ENCODE results near the gene BCAT1.

BCAT1 gene

DNA sequence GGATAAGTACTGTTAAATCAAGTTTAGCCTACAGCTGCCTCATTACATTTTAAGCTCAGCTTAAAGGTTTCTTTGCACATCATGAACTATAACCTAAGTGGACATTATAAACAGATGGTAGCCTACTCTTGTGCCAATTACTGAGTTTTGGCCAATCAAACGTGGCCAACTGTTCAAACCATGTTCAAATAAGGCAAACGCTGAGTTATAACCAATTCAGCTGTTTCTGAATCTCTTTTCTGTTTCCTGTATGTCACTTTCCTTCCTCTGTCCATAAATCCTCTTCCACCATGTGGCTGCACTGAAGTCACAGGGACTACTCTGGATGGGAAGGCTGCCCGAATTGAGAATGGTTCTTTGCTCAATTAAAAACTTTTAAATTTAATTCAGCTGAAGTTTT lies 98.4 kb downstream of the BCAT1 start:
- Histone ChIP-seq H3K36me3 (ENCODE audit: control insufficient read depth, insufficient read depth, low read length) (no peaks in the 10 kb centered on the region), H3K27ac (ENCODE audit: insufficient read depth, low read length, poor library complexity, severe bottlenecking) (no peak overlapping the region), H3K4me1 (ENCODE audit: control insufficient read depth, insufficient read depth, low read length, poor library complexity, severe bottlenecking) (no peaks in the 10 kb centered on the region), H3K4me3 (ENCODE audit: insufficient read depth, low read depth, low read length, poor library complexity, severe bottlenecking) (no peak overlapping the region), H3K27me3 (replicated peaks; ENCODE audit: control insufficient read depth, insufficient read depth, low read length, poor library complexity, severe bottlenecking) (peaks cover 3% of the 10 kb centered on the region), H3K9me3 (ENCODE audit: control insufficient read depth, low read length) (no peaks in the 10 kb centered on the region)
- no peak for DNase-seq

- Histone ChIP-seq H3K27ac (ENCODE audit: insufficient read depth, low read length, poor library complexity, severe bottlenecking) (no peak overlapping the region), H3K36me3 (ENCODE audit: control insufficient read depth, insufficient read depth, low read length) (no peaks in the 10 kb centered on the region), H3K9me3 (ENCODE audit: control insufficient read depth, low read length) (no peaks in the 10 kb centered on the region), H3K27me3 (replicated peaks; ENCODE audit: control insufficient read depth, insufficient read depth, low read length, poor library complexity, severe bottlenecking) (peaks cover 3% of the 10 kb centered on the region), H3K4me1 (ENCODE audit: control insufficient read depth, insufficient read depth, low read length, poor library complexity, severe bottlenecking) (no peaks in the 10 kb centered on the region), H3K4me3 (ENCODE audit: insufficient read depth, low read depth, low read length, poor library complexity, severe bottlenecking) (no peak overlapping the region)
- no peak for DNase-seq
Measured at GRCh38 chr12:24848941-24849477, 99.9 kb downstream of the BCAT1 start.

DNA sequence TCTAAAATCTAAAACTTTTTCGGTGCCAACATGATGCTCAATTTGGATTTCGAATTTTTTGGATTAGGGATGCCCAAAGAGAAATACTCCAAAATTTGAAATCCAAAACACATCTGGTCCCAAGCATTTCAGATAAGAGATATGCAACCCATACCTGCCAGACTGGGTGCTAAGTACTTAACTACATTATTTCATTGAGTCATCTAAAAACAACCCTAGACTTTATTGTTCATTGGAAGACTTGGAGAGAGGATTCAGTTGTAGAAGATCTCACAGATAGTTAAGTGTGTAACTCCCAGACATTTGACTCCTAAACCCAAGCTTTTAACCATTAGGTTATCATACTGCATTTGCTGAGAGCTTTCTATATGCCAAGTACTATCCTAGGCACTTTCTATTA lies 102.2 kb downstream of the BCAT1 start:
- Histone ChIP-seq H3K9me3 (ENCODE audit: control insufficient read depth, low read length) (no peaks in the 10 kb centered on the region), H3K4me3 (ENCODE audit: insufficient read depth, low read depth, low read length, poor library complexity, severe bottlenecking) (no peak overlapping the region), H3K27me3 (replicated peaks; ENCODE audit: control insufficient read depth, insufficient read depth, low read length, poor library complexity, severe bottlenecking) (peaks cover 3% of the 10 kb centered on the region), H3K4me1 (ENCODE audit: control insufficient read depth, insufficient read depth, low read length, poor library complexity, severe bottlenecking) (no peaks in the 10 kb centered on the region), H3K27ac (ENCODE audit: insufficient read depth, low read length, poor library complexity, severe bottlenecking) (no peak overlapping the region), H3K36me3 (ENCODE audit: control insufficient read depth, insufficient read depth, low read length) (no peaks in the 10 kb centered on the region)
- no peak for DNase-seq

DNA sequence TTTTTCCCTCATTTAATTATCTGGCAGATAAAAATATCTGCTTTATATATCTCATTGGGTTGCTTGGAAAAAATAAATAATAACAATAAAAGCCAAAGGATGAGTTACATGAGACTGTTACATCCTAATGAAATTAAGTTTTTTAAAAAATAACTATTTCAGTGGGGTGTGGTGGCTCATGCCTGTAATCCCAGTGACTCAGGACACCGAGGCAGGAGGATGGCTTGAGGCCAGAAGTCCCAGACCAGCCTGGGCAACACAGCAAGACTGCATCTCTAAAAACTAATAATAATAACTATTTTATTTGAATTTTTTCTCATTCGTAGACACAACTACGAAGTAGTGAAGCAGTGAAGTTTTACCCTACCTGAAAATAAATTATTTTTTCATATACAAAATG lies 103.3 kb downstream of the BCAT1 start:
- no peaks in the 10 kb centered on the region for H3K4me1 ChIP-seq (ENCODE audit: control insufficient read depth, insufficient read depth, low read length, poor library complexity, severe bottlenecking)
- H3K27me3 ChIP-seq (replicated peaks; ENCODE audit: control insufficient read depth, insufficient read depth, low read length, poor library complexity, severe bottlenecking), result peaks cover 3% of the 10 kb centered on the region
- no peak for DNase-seq
- H3K9me3 ChIP-seq (ENCODE audit: control insufficient read depth, low read length), result no peaks in the 10 kb centered on the region
- no peaks in the 10 kb centered on the region for H3K36me3 ChIP-seq (ENCODE audit: control insufficient read depth, insufficient read depth, low read length)
- no peak overlapping the region for H3K4me3 ChIP-seq (ENCODE audit: insufficient read depth, low read depth, low read length, poor library complexity, severe bottlenecking)
- no peak overlapping the region for H3K27ac ChIP-seq (ENCODE audit: insufficient read depth, low read length, poor library complexity, severe bottlenecking)

GRCh38 chr12:24840046-24840800 lies 108.7 kb downstream of the BCAT1 start:
- Histone ChIP-seq H3K36me3 (ENCODE audit: control insufficient read depth, insufficient read depth, low read length) (no peaks in the 10 kb centered on the region), H3K27me3 (replicated peaks; ENCODE audit: control insufficient read depth, insufficient read depth, low read length, poor library complexity, severe bottlenecking) (no peaks in the 10 kb centered on the region), H3K4me3 (ENCODE audit: insufficient read depth, low read depth, low read length, poor library complexity, severe bottlenecking) (no peak overlapping the region), H3K9me3 (ENCODE audit: control insufficient read depth, low read length) (no peaks in the 10 kb centered on the region), H3K4me1 (ENCODE audit: control insufficient read depth, insufficient read depth, low read length, poor library complexity, severe bottlenecking) (no peaks in the 10 kb centered on the region), H3K27ac (ENCODE audit: insufficient read depth, low read length, poor library complexity, severe bottlenecking) (no peak overlapping the region)
- DNase-seq, result no peak

- H3K36me3 ChIP-seq (ENCODE audit: control insufficient read depth, insufficient read depth, low read length), result no peaks in the 10 kb centered on the region
- no peaks in the 10 kb centered on the region for H3K4me1 ChIP-seq (ENCODE audit: control insufficient read depth, insufficient read depth, low read length, poor library complexity, severe bottlenecking)
- H3K4me3 ChIP-seq (ENCODE audit: insufficient read depth, low read depth, low read length, poor library complexity, severe bottlenecking), result no peak overlapping the region
- DNase-seq, result no peak
- no peaks in the 10 kb centered on the region for H3K27me3 ChIP-seq (replicated peaks; ENCODE audit: control insufficient read depth, insufficient read depth, low read length, poor library complexity, severe bottlenecking)
- no peaks in the 10 kb centered on the region for H3K9me3 ChIP-seq (ENCODE audit: control insufficient read depth, low read length)
- no peak overlapping the region for H3K27ac ChIP-seq (ENCODE audit: insufficient read depth, low read length, poor library complexity, severe bottlenecking)
Measured at GRCh38 chr12:24839268-24839791, 109.6 kb downstream of the BCAT1 start.

DNA sequence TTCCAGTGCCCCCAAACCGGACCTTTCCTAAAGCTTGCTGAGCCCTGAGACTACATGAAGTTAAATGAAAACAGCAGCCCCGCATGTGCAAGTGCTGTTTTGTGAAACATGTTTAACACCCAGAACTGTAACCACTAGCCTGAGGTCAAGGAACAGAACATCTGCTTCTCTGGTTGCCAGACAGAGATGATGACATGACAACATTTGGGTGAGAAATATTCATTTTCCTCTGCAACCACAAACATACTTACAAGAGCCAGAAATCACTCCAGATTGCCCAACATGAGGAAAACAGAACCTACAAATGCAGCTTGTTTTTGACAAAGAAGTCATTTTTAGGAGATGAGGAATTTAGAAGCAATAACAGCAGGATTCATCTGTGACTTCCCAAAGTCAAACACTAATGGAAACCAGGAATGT lies 110.4 kb downstream of the BCAT1 start:
- no peaks in the 10 kb centered on the region for H3K4me1 ChIP-seq (ENCODE audit: control insufficient read depth, insufficient read depth, low read length, poor library complexity, severe bottlenecking)
- H3K4me3 ChIP-seq (ENCODE audit: insufficient read depth, low read depth, low read length, poor library complexity, severe bottlenecking), result no peak overlapping the region
- H3K27me3 ChIP-seq (replicated peaks; ENCODE audit: control insufficient read depth, insufficient read depth, low read length, poor library complexity, severe bottlenecking), result no peaks in the 10 kb centered on the region
- H3K9me3 ChIP-seq (ENCODE audit: control insufficient read depth, low read length), result no peaks in the 10 kb centered on the region
- no peak overlapping the region for H3K27ac ChIP-seq (ENCODE audit: insufficient read depth, low read length, poor library complexity, severe bottlenecking)
- no peaks in the 10 kb centered on the region for H3K36me3 ChIP-seq (ENCODE audit: control insufficient read depth, insufficient read depth, low read length)
- DNase-seq, result no peak

GRCh38 chr12:24835377-24835776 lies 113.5 kb downstream of the BCAT1 start:
- H3K4me1 ChIP-seq (ENCODE audit: control insufficient read depth, insufficient read depth, low read length, poor library complexity, severe bottlenecking), result no peaks in the 10 kb centered on the region
- no peak overlapping the region for H3K27ac ChIP-seq (ENCODE audit: insufficient read depth, low read length, poor library complexity, severe bottlenecking)
- H3K9me3 ChIP-seq (ENCODE audit: control insufficient read depth, low read length), result no peaks in the 10 kb centered on the region
- DNase-seq, result no peak
- H3K27me3 ChIP-seq (replicated peaks; ENCODE audit: control insufficient read depth, insufficient read depth, low read length, poor library complexity, severe bottlenecking), result no peaks in the 10 kb centered on the region
- no peaks in the 10 kb centered on the region for H3K36me3 ChIP-seq (ENCODE audit: control insufficient read depth, insufficient read depth, low read length)
- no peak overlapping the region for H3K4me3 ChIP-seq (ENCODE audit: insufficient read depth, low read depth, low read length, poor library complexity, severe bottlenecking)

DNA sequence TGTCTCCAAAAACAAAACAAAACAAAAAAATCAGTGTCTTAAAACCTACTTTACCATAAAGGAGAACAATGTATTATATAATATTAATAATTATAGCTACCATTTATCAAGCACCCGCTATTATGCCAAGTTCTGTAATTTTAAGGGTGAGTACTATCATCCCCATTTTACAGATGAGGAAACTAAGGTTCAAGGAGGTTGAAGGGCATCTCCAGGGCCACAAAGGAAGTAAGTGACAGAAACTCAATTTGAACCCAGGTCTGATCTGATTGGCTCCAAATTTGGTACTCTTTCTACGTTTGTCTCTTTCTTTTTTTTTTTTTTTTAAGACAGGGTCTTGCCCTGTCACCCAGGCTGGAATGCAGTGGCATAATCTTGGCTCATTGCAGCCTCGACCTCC lies 115.4 kb downstream of the BCAT1 start:
- no peak overlapping the region for H3K4me3 ChIP-seq (ENCODE audit: insufficient read depth, low read depth, low read length, poor library complexity, severe bottlenecking)
- H3K9me3 ChIP-seq (ENCODE audit: control insufficient read depth, low read length), result no peaks in the 10 kb centered on the region
- no peaks in the 10 kb centered on the region for H3K36me3 ChIP-seq (ENCODE audit: control insufficient read depth, insufficient read depth, low read length)
- no peak for DNase-seq
- H3K4me1 ChIP-seq (ENCODE audit: control insufficient read depth, insufficient read depth, low read length, poor library complexity, severe bottlenecking), result no peaks in the 10 kb centered on the region
- no peak overlapping the region for H3K27ac ChIP-seq (ENCODE audit: insufficient read depth, low read length, poor library complexity, severe bottlenecking)
- H3K27me3 ChIP-seq (replicated peaks; ENCODE audit: control insufficient read depth, insufficient read depth, low read length, poor library complexity, severe bottlenecking), result no peaks in the 10 kb centered on the region

- no peak for DNase-seq
- no peaks in the 10 kb centered on the region for H3K4me1 ChIP-seq (ENCODE audit: control insufficient read depth, insufficient read depth, low read length, poor library complexity, severe bottlenecking)
- H3K27me3 ChIP-seq (replicated peaks; ENCODE audit: control insufficient read depth, insufficient read depth, low read length, poor library complexity, severe bottlenecking), result no peaks in the 10 kb centered on the region
- no peak overlapping the region for H3K27ac ChIP-seq (ENCODE audit: insufficient read depth, low read length, poor library complexity, severe bottlenecking)
- no peaks in the 10 kb centered on the region for H3K9me3 ChIP-seq (ENCODE audit: control insufficient read depth, low read length)
- H3K36me3 ChIP-seq (ENCODE audit: control insufficient read depth, insufficient read depth, low read length), result no peaks in the 10 kb centered on the region
- H3K4me3 ChIP-seq (ENCODE audit: insufficient read depth, low read depth, low read length, poor library complexity, severe bottlenecking), result no peak overlapping the region
Measured at GRCh38 chr12:24823808-24824515, 124.9 kb downstream of the BCAT1 start.

Data from effector memory CD4-positive, alpha-beta T cell (primary cell).